GM04504 (cell line): Measurements from ENCODE around the gene HSD11B1.

ENCODE experiments used
- DNase-seq: peaks from one replicate; pipeline ENCODE4 v3.0.0-alpha.2; 2012; ENCODE audit warnings: low read depth

The HSD11B1 gene

DNA sequence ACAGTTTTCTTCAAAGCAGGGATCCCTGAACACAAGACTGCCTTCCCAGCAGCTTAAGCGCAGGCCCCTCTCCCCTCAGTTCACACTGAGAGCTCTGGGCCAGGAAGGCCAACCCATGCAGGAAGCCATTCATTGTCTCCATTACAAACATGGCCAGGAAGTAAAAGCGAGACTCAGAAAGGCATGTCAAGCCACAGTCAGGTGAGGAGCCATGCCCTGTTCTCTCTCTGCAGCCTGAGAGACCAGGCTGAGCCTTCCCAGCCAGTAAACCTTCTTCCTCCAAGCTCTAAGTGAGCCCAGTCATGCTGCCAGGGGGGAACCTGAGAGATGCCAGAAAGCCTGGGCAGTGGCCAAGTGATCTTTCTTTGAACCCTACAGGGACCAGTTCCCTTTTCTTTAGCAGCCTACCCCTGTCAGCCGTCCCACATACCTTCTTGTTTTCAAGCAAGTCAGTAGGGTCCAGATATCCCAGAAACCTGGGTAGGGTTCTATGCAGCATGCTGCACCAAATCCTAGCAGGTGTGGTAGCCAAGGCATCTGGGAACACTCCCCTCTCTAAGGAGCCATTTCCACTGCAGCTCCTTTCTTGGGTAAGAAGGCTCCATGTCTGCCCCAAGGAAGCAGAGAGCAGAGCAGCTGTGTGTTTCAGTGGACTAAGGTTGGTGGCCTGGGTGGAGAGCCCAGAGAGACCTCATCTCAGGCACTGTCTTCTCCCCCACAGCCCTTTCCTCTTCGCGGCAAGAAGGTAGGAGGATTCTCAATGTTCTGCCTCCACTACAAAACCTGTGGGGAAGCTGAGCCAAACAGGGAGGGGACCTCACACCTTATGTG, 52.2 kb downstream of the HSD11B1 start:
- no peak for DNase-seq

- no peak for DNase-seq
Observed at GRCh38 chr1:209758400-209758799, 53.8 kb downstream of the HSD11B1 start.

GRCh38 chr1:209759829-209760359, 55.2 kb downstream of the HSD11B1 start:
- DNase-seq: no peak

DNA sequence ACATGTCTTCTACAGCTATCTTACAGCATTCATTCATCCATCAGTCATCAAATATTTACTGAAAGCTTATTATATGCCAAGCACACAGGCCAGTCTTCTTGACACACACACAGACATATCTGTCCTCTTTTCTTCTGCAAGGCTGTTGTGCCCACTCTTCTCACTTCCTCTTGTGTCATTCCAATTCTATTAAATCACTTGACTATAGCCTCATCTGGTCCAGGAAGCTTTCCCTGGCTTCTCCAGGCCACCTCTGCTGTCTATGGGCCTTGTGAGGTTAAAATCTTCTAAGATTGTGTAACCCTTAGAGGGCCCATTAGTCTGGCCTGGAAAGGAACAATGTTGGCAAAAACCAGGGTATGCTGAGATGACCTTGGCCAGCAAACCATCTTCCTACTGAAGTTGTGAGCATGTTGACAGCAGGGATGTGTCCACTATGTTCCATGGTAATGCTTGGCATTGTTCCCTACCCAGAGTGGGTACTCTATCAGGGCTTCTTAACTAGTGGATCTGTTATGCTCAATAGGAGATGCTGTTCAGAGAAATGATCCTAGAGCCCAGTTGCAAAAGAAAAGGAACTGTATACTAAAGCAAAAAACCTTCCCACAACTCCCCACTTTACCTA, 56.5 kb downstream of the HSD11B1 start:
- DNase-seq: no peak

DNA sequence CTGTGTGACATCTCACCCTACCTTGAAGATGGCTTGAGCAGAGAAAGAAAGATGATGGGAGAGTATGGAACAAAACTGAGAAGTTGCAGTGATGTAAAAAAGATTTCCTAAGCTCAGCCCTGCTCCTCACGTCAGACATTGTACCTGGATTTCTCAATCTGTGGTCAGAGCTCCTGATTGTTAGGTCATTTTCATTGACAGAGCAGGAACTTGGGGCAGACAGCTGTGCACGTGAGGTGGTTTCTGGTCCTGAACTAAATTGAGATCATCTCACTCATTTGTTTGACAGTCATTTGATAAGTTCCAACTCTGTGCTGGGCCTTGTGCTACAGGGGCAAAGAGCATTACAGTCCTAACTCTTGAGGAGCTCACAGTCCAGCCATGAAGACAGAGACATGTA, 61.4 kb downstream of the HSD11B1 start:
- DNase-seq: no peak

DNA sequence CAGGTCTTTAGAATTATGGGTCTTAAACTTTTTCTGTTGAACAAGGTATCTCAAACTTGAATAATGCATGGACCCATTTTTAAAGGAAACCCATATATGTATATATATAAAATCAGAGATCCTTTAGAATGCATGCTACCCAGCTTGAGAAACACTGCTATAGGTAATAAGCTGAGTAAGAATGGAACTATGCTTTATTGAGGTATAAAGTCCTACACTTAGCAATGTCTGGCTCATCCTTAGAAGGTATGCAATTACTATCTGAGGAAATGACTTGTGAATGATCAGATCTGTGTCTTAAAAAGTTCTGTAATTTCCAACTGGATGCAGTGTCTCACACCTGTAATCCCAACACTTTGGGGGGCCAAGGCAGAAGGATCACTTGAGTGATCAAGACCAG, 62.5 kb downstream of the HSD11B1 start:
- no peak for DNase-seq

- no peak for DNase-seq
Observed at GRCh38 chr1:209767706-209768105, 63.1 kb downstream of the HSD11B1 start.

GRCh38 chr1:209768354-209768774, 63.7 kb downstream of the HSD11B1 start:
- DNase-seq: no peak

DNA sequence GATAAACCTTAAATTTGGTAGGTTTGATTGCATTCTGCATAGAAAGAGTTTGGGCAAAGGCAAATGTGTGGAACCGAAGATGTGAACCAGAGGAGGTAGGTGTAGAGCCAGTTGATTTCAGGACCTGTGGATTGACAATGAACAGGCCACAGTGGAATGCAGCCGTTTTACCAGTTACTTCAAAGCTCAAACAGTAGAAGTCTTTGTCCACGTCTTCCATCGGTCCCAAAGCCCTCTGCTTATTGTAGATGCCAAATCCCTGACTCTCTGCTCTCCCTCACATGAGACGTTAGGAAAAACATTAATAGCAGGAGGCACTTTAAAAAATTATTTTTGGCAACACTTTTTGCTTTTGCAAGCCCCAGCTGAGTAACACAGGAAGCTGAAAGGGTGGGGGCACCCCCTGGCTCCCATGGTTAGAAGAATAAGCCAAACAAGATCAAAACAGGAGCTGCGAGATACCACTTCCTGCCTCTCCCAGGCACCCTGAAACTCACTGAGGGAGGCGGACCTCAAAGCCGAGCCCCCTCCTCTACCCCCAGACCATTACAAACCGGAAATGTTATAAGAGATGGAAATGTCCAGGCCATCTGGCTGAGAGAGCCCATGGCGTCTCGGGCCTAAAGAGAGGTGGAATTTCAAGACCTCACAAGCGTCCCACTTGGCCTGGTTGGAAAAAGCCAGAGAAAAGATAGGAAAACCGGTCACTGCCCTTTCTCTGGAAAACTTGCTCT, 64.7 kb downstream of the HSD11B1 start:
- peak; percentile 58 for DNase-seq

- DNase-seq: no peak
Observed at GRCh38 chr1:209769971-209770370, 65.3 kb downstream of the HSD11B1 start.

DNA sequence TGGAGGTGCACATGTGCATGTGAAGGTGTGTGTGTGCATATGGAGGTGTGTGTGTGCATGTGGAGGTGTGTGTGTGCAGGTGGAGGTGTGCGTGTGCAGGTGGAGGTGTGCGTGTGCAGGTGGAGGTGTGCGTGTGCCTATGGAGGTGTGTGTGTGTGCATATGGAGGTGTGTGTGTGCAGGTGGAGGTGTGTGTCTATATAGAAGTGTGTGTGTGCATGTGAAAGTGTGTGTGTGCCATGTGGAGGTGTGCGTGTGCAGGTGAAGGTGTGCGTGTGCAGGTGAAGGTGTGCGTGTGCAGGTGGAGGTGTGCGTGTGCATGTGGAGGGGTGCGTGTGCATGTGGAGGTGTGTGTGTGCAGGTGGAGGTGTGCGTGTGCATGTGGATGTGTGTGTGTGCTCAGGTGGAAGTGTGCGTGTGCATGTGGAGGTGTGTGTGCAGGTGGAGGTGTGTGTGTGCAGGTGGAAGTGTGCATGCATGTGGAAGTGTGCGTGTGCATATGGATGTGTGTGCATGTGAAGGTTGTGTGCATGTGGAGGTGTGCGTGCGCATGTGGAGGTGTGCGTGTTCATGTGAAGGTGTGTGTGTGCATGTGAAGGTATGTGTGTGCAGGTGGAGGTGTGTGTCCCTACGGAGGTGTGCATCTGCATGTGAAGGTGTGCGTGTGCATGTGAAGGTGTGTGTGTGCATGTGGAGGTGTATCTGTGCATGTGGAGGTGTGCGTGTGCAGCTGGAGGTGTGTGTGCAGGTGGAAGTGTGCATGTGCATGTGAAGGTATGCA, 66.2 kb downstream of the HSD11B1 start:
- no peak for DNase-seq

- no peak for DNase-seq
Observed at GRCh38 chr1:209772126-209772525, 67.5 kb downstream of the HSD11B1 start.

DNA sequence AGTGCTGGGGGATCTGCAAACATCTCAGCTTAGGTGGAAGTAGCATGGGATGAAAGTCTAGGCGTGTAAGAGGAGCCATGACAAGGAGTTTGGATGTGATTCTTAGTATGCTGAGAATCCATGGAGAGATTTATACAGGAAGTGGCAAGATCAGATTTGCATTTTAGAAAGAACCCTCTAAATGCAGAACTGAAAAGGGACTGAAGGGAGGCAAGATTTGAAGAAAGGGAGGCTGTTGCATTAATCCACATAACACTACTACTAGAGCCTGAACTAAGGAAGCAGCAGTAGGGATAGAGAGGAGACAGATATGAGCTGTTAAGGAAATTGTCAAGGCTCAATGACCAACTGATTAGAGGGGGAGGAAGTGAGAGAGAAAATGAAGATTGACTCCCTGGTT, 69.9 kb downstream of the HSD11B1 start:
- no peak for DNase-seq

- DNase-seq: no peak
Observed at GRCh38 chr1:209775678-209776077, 71.0 kb downstream of the HSD11B1 start.

GRCh38 chr1:209777587-209777986, 72.9 kb downstream of the HSD11B1 start:
- no peak for DNase-seq

DNA sequence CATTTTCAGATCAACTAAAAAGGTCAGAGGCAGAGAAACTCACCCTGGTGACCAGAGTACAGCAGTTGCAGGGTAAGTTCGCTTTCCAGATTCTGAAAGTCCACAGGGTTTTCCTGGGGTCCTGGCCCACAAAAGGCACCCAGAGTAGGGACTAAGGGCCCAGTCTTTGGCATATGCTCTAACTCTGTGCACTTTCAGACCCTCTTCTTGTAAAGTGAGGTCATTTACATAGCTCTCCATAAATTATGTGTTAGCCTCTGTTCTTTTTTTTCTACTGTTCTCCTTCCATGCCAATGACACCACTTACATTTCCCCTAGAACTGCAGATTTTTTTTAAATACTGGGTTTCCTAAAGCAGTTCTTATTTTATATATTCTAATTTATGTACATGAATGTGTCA, 73.5 kb downstream of the HSD11B1 start:
- DNase-seq: no peak

GRCh38 chr1:209780268-209780667, 75.6 kb downstream of the HSD11B1 start:
- no peak for DNase-seq

- no peak for DNase-seq
Observed at GRCh38 chr1:209783386-209783785, 78.7 kb downstream of the HSD11B1 start.
